NCI-H460 (cell line): ENCODE results near the gene PCDH8. TPM values are rescaled to one million over a fixed set of nuclear protein-coding genes. Genes with fewer than 3 reads are reported as not detected.

ENCODE experiments used
- DNase-seq: peaks from one replicate; pipeline ENCODE4 v3.0.0-alpha.2; 2016; ENCODE audit warnings: low read depth; ENCODE audit errors: extremely low read depth
- total RNA-seq: library from RNA; depleted of rRNA; stranded (reverse); fragments of >200 nt; shearing (Covaris generic); gene quantifications from 2 replicates; pipeline ENCODE4 v1.2.3, GENCODE V29; 2014

Gene PCDH8
- total RNA-seq, 1 experiment from 2014 or later: not detected

DNA sequence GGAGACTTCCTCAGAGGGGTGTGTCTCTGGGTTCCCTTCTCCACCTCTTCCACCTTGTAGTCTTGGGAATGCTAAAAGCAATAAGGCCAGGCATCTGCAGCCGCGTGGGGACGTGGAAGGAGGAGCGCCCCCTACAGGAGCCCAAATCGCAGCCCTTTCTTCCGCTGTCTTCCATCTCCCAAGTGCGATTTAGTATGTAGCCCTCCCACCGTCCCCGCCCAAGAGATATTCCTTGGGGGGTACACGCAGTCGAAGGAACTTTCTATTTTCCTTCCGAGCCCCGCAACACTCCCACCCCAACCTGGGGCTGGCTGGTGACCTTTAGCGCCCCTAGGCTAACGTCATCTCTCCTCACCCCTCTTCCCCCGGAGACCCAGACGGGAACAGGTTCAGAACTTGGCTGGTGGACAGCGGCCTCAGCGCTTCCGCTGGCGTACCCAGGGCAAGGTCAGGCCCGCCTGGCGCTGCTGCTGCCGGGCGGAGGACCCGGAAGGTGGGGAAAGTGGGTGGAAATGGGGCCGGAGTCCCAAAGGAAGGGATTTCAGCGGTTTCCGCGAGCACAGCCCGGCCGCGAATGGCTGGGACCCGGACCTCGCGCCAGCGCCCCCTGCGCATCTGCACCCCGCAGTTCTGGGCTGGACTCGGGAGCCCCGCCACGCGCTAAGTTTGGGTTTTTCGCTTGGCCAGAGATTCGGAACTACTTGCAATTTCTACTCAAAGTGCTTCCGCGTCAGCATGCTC lies 2.1 kb upstream of the PCDH8 start:
- DNase-seq: peak; percentile 44

DNA sequence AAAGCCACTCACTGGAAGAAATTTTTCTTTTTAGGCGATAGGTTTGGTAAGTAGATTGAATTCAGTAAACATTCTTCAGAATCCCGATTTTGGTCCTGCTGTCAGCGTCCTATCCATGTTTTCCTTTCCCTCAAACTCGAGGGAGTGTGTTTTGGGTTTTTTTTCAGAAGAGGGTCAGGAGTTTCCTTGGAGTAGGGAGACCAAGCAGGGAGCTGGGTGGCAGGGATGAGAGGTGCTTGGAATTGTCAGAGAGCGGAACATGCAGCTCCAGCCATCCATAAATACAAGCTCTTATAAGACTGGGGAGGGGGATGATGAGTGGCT lies 1.6 kb upstream of the PCDH8 start:
- DNase-seq: no peak

DNA sequence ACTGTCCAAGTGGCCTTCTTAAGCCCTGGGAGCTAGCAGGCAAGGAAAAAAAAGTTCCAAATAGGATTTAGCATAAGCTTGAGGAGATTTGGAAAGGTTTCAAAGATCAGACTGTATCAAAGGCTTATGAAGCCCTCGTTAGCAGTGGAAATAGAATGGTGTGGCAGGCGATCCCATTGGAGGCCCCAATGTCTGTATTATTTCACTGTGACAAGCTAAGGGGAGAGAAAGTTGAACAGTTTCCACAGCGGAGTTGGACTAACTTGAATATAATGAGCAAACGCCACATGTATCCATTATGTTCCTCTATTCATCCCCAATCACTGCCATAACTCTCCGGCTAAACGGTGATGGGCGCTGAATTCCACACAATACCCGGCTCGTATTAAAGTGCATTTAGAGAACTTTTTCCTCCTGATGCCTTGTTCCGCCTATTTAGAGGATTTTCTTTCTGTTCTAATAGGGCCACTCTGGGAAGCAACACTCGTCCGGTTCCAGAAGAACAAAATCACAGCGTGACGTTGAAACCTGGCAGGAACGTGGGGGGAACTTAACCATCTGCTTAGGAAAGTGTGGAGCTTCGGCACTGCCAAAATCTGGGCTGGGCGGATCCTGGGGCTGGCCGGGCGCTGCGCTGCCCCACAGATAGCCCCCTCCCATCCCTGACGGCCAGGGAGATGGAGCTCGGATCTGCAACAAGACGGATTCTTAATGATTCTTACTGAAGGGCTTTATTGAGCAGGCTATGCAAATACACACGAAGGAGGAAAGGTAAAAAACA lies 1.0 kb upstream of the PCDH8 start:
- no peak for DNase-seq

DNA sequence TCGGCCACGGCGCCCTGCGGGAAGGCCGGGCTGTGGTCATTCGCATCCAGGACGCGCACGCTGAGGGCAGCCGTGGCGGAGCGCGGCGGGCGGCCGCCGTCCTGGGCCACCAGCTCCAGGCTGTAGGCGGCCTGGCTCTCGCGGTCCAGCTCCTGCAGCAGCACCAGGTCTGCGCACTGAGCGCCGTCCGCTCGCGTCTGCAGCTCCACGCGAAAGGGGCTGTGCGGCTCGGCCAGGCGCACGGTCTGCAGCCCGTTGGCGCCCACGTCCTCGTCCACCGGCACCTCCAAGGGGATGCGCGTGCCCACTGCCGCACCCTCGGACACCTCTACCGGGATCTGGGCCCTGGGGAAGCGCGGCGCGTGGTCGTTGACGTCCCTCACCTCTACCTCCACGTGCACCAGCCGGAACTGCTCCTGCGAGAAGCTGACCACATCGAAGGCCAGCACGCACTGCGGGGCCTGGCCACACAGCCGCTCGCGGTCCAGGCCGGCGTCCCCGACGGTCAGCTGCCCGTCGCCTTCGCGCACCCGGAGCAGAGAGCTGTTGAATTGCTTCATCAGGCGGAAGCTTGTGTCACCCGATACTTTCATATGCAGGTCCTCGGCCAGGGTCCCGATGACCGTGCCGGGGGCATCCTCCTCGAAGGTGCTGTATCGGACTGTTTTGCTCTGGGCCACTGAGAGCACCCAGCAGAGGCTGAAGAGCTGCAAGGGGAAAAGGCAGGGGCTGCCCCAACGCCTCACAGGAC lies 583 bp downstream of the PCDH8 start:
- DNase-seq: no peak

GRCh38 chr13:52847322-52847681 lies 1.1 kb downstream of the PCDH8 start:
- no peak for DNase-seq

- DNase-seq: no peak
These were observed 1.7 kb downstream of the PCDH8 start for GRCh38 chr13:52846567-52847321.

GRCh38 chr13:52845766-52846566 lies 2.5 kb downstream of the PCDH8 start:
- DNase-seq: peak; percentile 26

- no peak for DNase-seq
These were observed 3.1 kb downstream of the PCDH8 start for GRCh38 chr13:52845334-52845761.

DNA sequence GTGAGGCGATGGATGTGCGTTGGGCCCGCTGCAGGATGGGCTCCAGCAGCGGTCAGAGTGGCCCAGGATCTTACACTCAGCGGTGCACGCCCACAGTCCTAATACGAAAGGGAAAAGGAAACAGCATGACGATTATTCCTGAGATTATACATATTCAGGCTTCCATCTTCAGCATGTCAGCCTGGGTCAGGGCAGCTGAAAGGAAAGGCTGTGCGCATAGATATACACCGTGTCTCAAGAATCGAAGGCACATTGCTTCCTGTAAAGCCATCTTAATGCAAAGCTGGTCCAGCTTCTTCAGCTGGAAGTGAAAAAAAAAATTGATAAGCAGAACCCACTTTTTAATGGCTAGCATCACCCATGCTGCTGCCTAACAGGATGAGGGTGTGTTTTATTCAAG lies 3.6 kb downstream of the PCDH8 start:
- DNase-seq: no peak

GRCh38 chr13:52842441-52842840 lies 6.0 kb downstream of the PCDH8 start:
- no peak for DNase-seq

- no peak for DNase-seq
These were observed 8.4 kb downstream of the PCDH8 start for GRCh38 chr13:52840066-52840465.

DNA sequence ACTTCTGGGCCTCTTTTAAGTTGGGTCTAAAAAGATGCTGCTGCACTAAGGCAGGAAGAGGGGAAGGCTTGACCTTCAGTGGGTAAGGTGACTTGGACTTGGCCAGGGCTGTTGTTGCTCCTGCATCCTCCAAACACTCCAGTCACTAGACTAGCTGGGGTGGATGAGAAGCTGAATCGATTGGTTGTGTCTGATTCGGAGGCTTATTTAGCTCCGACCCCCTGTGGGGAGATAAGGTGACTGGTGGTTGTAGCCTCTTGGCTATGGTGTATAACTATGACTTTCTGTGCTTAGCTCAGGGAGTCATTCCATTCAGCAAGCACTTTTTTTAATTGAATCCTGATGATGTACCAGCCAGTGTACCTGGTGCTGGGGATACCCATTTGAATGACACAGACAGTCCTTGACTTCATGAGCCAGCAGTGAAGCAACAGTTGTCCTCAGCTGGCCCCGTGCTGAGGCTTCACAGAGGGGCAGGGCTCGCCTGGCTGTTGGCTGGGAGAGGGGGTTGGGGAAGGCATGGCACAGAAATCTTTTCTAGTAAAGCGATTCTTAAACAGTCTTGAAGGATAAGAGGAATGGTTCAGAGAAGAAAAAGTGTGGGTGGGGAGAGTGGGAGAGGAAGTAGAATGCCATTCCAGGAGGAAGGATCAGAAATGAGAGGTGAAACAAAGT lies 9.9 kb downstream of the PCDH8 start:
- no peak for DNase-seq

DNA sequence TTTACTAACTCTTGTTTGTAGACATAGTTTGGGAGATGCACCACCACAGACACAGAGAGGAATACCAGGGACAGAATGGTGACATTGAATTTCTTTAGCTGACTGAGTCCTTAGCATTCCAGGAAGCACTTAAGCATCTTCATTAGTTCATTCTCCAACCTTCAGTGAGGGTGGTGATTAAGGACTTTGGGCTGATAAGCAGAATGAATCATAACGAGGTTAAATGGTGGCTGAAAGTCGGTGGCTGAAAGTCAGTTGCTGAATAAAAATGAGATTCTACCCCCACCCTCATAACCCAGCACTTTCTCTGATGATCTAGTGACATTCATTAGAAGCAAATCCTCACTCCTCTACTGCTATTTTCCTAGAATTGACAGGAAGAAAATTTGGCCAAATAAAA lies 10.6 kb downstream of the PCDH8 start:
- DNase-seq: no peak

- no peak for DNase-seq
These were observed 13.2 kb downstream of the PCDH8 start for GRCh38 chr13:52835071-52835839.

DNA sequence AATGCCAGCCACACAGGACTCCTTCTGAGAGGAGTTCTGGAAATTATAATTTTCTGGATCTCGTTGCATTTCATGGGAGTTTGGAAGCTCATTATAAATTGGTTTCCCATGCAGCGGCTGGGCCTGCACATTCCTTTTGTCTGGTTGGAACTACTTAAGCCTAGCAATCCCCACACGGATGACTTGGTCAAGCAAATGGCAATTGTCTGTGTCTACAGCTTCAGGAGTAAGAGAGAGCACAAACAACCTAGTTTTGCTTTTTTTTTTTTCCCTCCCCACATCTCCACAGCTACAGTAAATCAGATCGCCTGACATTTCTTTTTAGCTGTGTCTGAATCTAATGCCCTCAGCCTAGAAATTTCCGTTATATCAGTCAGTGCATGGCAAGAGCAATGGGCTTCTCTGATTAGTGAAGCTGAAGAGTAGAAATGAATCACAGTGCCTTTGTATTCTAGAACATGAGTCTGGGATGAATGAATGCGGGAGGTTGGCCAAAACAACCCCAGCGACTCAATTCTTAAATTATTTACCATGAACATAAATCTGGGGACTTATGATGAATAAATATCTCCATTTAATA lies 15.1 kb downstream of the PCDH8 start:
- DNase-seq: no peak

GRCh38 chr13:52832313-52832712 lies 16.1 kb downstream of the PCDH8 start:
- no peak for DNase-seq

DNA sequence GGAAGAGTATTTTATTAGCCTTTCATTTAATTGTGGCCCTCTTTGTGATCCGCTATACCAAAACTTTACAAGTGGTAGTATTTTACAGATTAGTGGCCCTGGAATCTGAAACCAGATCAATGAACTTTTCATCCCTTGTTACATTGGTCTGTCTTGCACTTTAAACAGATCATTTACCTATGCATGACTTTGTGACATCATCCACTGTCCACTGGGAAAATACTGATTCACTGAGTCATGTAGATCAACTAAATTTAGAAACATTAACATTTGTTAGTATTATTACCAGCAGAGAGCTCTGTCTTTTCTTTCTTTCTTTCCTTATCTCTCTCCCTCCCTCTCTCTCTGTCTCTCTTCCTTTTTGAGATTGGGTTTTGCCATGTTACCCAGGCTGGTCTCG lies 17.5 kb downstream of the PCDH8 start:
- no peak for DNase-seq

DNA sequence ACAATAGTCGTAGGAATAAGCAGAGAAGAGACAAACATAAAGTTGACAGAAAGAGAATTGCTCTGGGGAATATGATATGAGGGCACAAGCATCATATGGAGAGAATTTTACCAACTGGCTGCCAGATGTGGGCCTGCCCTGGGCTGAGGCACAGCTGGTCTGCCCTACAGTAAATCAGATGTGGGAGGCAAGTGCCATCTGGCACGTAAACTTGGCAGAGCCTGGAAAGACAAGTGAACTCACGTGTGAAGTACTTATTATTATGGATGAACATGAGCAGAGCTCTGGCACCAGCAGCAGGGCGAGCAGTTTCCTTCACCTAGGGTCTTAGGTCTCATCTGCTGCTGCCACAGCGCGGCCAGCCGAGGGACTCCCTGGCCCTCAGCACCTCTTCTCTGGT lies 20.6 kb downstream of the PCDH8 start:
- no peak for DNase-seq
